Stomach (tissue), 9 donors: ENCODE measurements around the gene TMEM41A. TPM values are rescaled to one million over a fixed set of nuclear protein-coding genes. Genes with fewer than 3 reads are reported as not detected.

Experiments
- DNase-seq, 2 donors: peaks; one replicate each; pipeline versions ENCODE4 v3.0.0 to v3.0.0-alpha.2; 2013 to 2019
- H3K27ac ChIP-seq, 5 donors: fragments of 200-600 bp in 4 of 5; sonication (generic) in 4 of 5; one replicate each; pipeline ENCODE4 v1.5.1; 2013 to 2019; ENCODE audit warnings: mild to moderate bottlenecking in 1 of 5, moderate library complexity in 1 of 5
- H3K27me3 ChIP-seq, 3 donors: fragments of 200-600 bp; sonication (generic); one replicate each; pipeline ENCODE4 v1.5.1; 2017 to 2019; ENCODE audit warnings: mixed run types in 1 of 3
- H3K36me3 ChIP-seq, 4 donors: fragments of 200-600 bp; sonication (generic); 1 replicate in 3 of 4; 2 replicates in 1 of 4; pipeline ENCODE4 v1.5.1; 2016 to 2019
- H3K4me1 ChIP-seq, 4 donors: fragments of 200-600 bp; sonication (generic); one replicate each; pipeline ENCODE4 v1.5.1; 2016 to 2019
- H3K4me3 ChIP-seq, 4 donors: fragments of 200-600 bp; sonication (generic) in 3 of 4; one replicate each; pipeline ENCODE4 v1.5.1; 2016 to 2019; ENCODE audit warnings: mild to moderate bottlenecking in 1 of 4
- H3K9me3 ChIP-seq, 4 donors: fragments of 200-600 bp; sonication (generic); one replicate each; pipeline ENCODE4 v1.5.1; 2016 to 2019
- CTCF ChIP-seq, 7 experiments: fragments of 450-650 bp in 4 of 7; fragments of 200-600 bp in 3 of 7; sonication (generic) in 3 of 7; IDR thresholded peaks; one replicate each; pipeline ENCODE4 v1.5.1; 2016 to 2019; ENCODE audit warnings: antibody characterized with exemption in 7 of 7, control low read depth in 2 of 7, mild to moderate bottlenecking in 1 of 7
- EP300 ChIP-seq: sonication (generic); formaldehyde crosslinking; IDR thresholded peaks from one replicate; pipeline ENCODE4 v1.6.1; 2017; ENCODE audit warnings: antibody characterized with exemption
- POLR2A ChIP-seq, 4 donors: fragments of 450-650 bp; IDR thresholded peaks; one replicate each; pipeline ENCODE4 v1.6.1; 2016; ENCODE audit warnings: antibody characterized with exemption in 4 of 4, control low read depth in 2 of 4, mild to moderate bottlenecking in 1 of 4, moderate library complexity in 1 of 4
- POLR2AphosphoS5 ChIP-seq, 3 donors: sonication (generic); formaldehyde crosslinking; IDR thresholded peaks; one replicate each; pipeline ENCODE4 v1.6.1; 2016; ENCODE audit warnings: antibody characterized with exemption in 3 of 3
- WGBS, 5 donors: extraction: QIAGEN DNeasy Blood & Tissue Kit in 3 of 5; methylation state at CpG; one replicate each; pipeline versions ENCODE4 v1.1.5 to v1.1.7; 2013 to 2018; 5-methylcytosine and 5-hydroxymethylcytosine counted together
- intact Hi-C: fragments of 100-400 bp; cut with DNase I; formaldehyde crosslinking; loops from one replicate; pipeline ENCODE4 v1.15.1; 2023; ENCODE audit warnings: low total_unique reads
- polyA plus RNA-seq, 3 donors: library from polyadenylated mRNA; stranded (reverse); fragments of 200-250 nt; gene quantifications; one replicate each; pipeline ENCODE4 v1.2.3, GENCODE V29; 2013
- total RNA-seq, 5 donors: library from RNA; depleted of rRNA; stranded (reverse); fragments of >200 nt; gene quantifications; one replicate each; pipeline versions ENCODE4 v1.1.0 to v1.2.3, GENCODE V29; 2014 to 2016
- donor health status: healthy with polysubstance abuse.
- donor health status: Bipolar disorder and iron deficiency.
- donor health status: healthy.

Gene TMEM41A
- total and polyA plus RNA-seq, 8 donors = 5.7 to 54.3 (median 9.7) TPM

- no peak overlapping the region for H3K4me3 ChIP-seq
- H3K9me3 ChIP-seq = no peaks in the 10 kb centered on the region
- DNase-seq = no peak
- H3K36me3 ChIP-seq = peaks cover 0 to 31% (median 9%) of the 10 kb centered on the region in 4 donors
- H3K27me3 ChIP-seq = no peaks in the 10 kb centered on the region
- no peaks in the 10 kb centered on the region for H3K4me1 ChIP-seq
- intact Hi-C loops = no loop called here
- WGBS, 5 donors = 92 to 95% (median 94%) methylated on average over 6 of the region's 6 CpGs
- no peak overlapping the region for H3K27ac ChIP-seq
- TF ChIP-seq POLR2A (IDR thresholded peaks at IDR 0.05) = no peak
- no peak for TF ChIP-seq CTCF (IDR thresholded peaks at IDR 0.05)
- no peak for TF ChIP-seq EP300
Observed at GRCh38 chr3:185442031-185442430, 56.8 kb downstream of the TMEM41A start.

GRCh38 chr3:185439745-185440466 lies 58.9 kb downstream of the TMEM41A start:
- no peaks in the 10 kb centered on the region for H3K4me1 ChIP-seq
- no peaks in the 10 kb centered on the region for H3K27me3 ChIP-seq
- no peak overlapping the region for H3K4me3 ChIP-seq
- no peak for TF ChIP-seq EP300
- no peak for TF ChIP-seq POLR2AphosphoS5 (IDR thresholded peaks at IDR 0.05)
- TF ChIP-seq CTCF (IDR thresholded peaks at IDR 0.05) = no peak
- no peak for TF ChIP-seq POLR2A (IDR thresholded peaks at IDR 0.05)
- H3K9me3 ChIP-seq = no peaks in the 10 kb centered on the region
- WGBS, 5 donors = 88 to 93% (median 90%) methylated on average over 7 of the region's 7 CpGs
- no peak for DNase-seq
- no peak overlapping the region for H3K27ac ChIP-seq
- H3K36me3 ChIP-seq = peaks cover 0 to 27% (median 9%) of the 10 kb centered on the region in 4 donors
- intact Hi-C loops = no loop called here

Other genes starting within 250 kb of the TMEM41A start
- 10 to 100 TPM in 2 of 5 donors, 1 to 10 TPM in 2, under 1 TPM in 1; 0.58 to 18.3 (median 8.8) TPM for gene EHHADH, start 245.0 kb downstream of the TMEM41A start, total RNA-seq
- gene EHHADH, start 245.0 kb downstream of the TMEM41A start, polyA plus RNA-seq = 1 to 10 TPM; 4.0 to 7.2 (median 6.5) TPM
- gene MAP3K13, start 135.9 kb downstream of the TMEM41A start, total RNA-seq = 100 to 1,000 TPM in 1 of 5 donors, 10 to 100 TPM in 4; 11.7 to 315 (median 28.7) TPM
- 10 to 100 TPM; 22.8 to 43.5 (median 33.3) TPM for gene MAP3K13, start 135.9 kb downstream of the TMEM41A start, polyA plus RNA-seq
- 100 to 1,000 TPM in 1 of 5 donors, 10 to 100 TPM in 3, 1 to 10 TPM in 1; 4.3 to 257 (median 60.0) TPM for gene LIPH, start 53.6 kb upstream of the TMEM41A start, total RNA-seq
- gene LIPH, start 53.6 kb upstream of the TMEM41A start, polyA plus RNA-seq = 10 to 100 TPM in 2 of 3 donors, 1 to 10 TPM in 1; 8.5 to 18.2 (median 15.1) TPM
- 100 to 1,000 TPM in 1 of 5 donors, 10 to 100 TPM in 3, 1 to 10 TPM in 1; 2.3 to 146 (median 17.1) TPM for gene SENP2, start 87.3 kb upstream of the TMEM41A start, total RNA-seq
- 10 to 100 TPM in 1 of 3 donors, 1 to 10 TPM in 2; 5.2 to 16.0 (median 8.7) TPM for gene SENP2, start 87.3 kb upstream of the TMEM41A start, polyA plus RNA-seq